HCT116 (cell line): Measurements from ENCODE around the gene TBC1D1. TPM values are rescaled to one million over a fixed set of nuclear protein-coding genes. Genes with fewer than 3 reads are reported as not detected.

Experiments used
- ATAC-seq: fragments of 200-7000 bp; cut with Tn5 transposase; 2 replicates; pipeline ENCODE4 v1.9.1; 2020; ENCODE audit warnings: mild to moderate bottlenecking, moderate library complexity
- BruUV-seq: library from RNA; stranded (reverse); fragments of 400-500 nt; replicated peaks from 2 replicates; lab custom pipeline; 2021; lab: Mats Ljungman, UMichigan
- CTCF ChIA-PET: fragments of 300-600 bp; sonication (Branson Sonifier 250); formaldehyde crosslinking; loops from one replicate; lab custom pipeline; 2021; ENCODE audit warnings: antibody characterized with exemption; lab: Charles Lee
- POLR2A ChIA-PET: fragments of 300-600, 350-600 bp; sonication (Branson Sonifier 250); formaldehyde crosslinking; loops from one replicate; lab custom pipeline; 2021; ENCODE audit warnings: antibody characterized with exemption; lab: Charles Lee
- RAD21 ChIA-PET, 2 experiments: fragments of 300-600 bp; sonication (Branson Sonifier 250); formaldehyde crosslinking; loops; one replicate each; lab custom pipeline; 2023; ENCODE audit warnings: low total read pairs in 2 of 2; ENCODE audit not compliant: uncharacterized antibody in 2 of 2, unreplicated experiment in 2 of 2, low non-redundant PET in 1 of 2; lab: Charles Lee
- DNase-seq: peaks from one replicate; pipeline ENCODE4 v3.0.0-alpha.2; 2010; ENCODE audit warnings: low read depth, low spot score
- H2AFZ ChIP-seq: fragments of 200-600 bp; shearing (Covaris generic), sonication (generic); 2 replicates; pipeline ENCODE4 v1.6.1; 2017; ENCODE audit warnings: low read depth, mixed run types, mixed read lengths, antibody characterized with exemption, low read length; ENCODE audit not compliant: poor library complexity, severe bottlenecking
- H3K27ac ChIP-seq: 2 replicates; pipeline ENCODE4 v1.5.1; 2012; ENCODE audit warnings: low read depth, low read length
- H3K27me3 ChIP-seq: fragments of 200-600 bp; sonication (generic); 2 replicates; pipeline ENCODE4 v1.6.1; 2016; ENCODE audit warnings: mixed run types, low read length, mixed read lengths; ENCODE audit not compliant: insufficient read depth
- H3K36me3 ChIP-seq, 2 experiments: fragments of 200-500 bp in 1 of 2; fragments of 200-600 bp in 1 of 2; sonication (Bioruptor generic) in 1 of 2; sonication (generic) in 1 of 2; 2 replicates each; pipeline versions ENCODE4 v1.5.1 to v1.6.1; 2014 to 2016; ENCODE audit warnings: low read length in 2 of 2, inconsistent platforms in 1 of 2, mixed read lengths in 1 of 2, mixed run types in 1 of 2; ENCODE audit not compliant: insufficient read depth in 2 of 2, control insufficient read depth in 1 of 2
- H3K4me1 ChIP-seq, 2 experiments: fragments of 200-600 bp in 1 of 2; sonication (generic) in 1 of 2; 2 replicates each; pipeline versions ENCODE4 v1.5.1 to v1.6.1; 2012 to 2017; ENCODE audit warnings: low read length in 2 of 2, inconsistent platforms in 1 of 2, mild to moderate bottlenecking in 1 of 2, mixed read lengths in 1 of 2, mixed run types in 1 of 2, moderate library complexity in 1 of 2; ENCODE audit not compliant: insufficient read depth in 2 of 2, control insufficient read depth in 1 of 2
- H3K4me2 ChIP-seq: fragments of 200-600 bp; sonication (generic); 2 replicates; pipeline ENCODE4 v1.6.1; 2017; ENCODE audit warnings: mixed run types, low read length, mixed read lengths
- H3K4me3 ChIP-seq, 2 experiments: fragments of 200-600 bp in 1 of 2; sonication (generic) in 1 of 2; replicated peaks in 1 of 2; 2 replicates each; pipeline ENCODE4 v1.5.1; 2011 to 2016; ENCODE audit warnings: low read length in 2 of 2, control low read depth in 1 of 2, low read depth in 1 of 2, mild to moderate bottlenecking in 1 of 2, mixed read lengths in 1 of 2, mixed run types in 1 of 2
- H3K79me2 ChIP-seq: fragments of 200-600 bp; sonication (generic); 2 replicates; pipeline ENCODE4 v1.6.1; 2017; ENCODE audit warnings: mild to moderate bottlenecking, mixed run types, low read length, moderate library complexity, mixed read lengths; ENCODE audit not compliant: insufficient read depth
- H3K9ac ChIP-seq: fragments of 200-600 bp; sonication (generic); 2 replicates; pipeline ENCODE4 v1.6.1; 2016; ENCODE audit warnings: low read length, mixed read lengths
- H3K9me2 ChIP-seq: fragments of 200-600 bp; sonication (generic), shearing (Covaris generic); 2 replicates; pipeline ENCODE4 v1.6.1; 2017; ENCODE audit warnings: mixed run types, mild to moderate bottlenecking, moderate library complexity; ENCODE audit not compliant: insufficient read depth
- H3K9me3 ChIP-seq, 2 experiments: fragments of 200-500 bp in 1 of 2; fragments of 200-600 bp in 1 of 2; sonication (Bioruptor generic) in 1 of 2; sonication (generic) in 1 of 2; 2 replicates each; pipeline ENCODE4 v1.6.1; 2014 to 2017; ENCODE audit warnings: low read length in 2 of 2, mixed read lengths in 2 of 2, inconsistent platforms in 1 of 2, low read depth in 1 of 2, mild to moderate bottlenecking in 1 of 2, mixed run types in 1 of 2, moderate library complexity in 1 of 2; ENCODE audit not compliant: control insufficient read depth in 1 of 2, insufficient read depth in 1 of 2
- H4K20me1 ChIP-seq: fragments of 200-600 bp; sonication (generic), shearing (Covaris generic); 2 replicates; pipeline ENCODE4 v1.6.1; 2017; ENCODE audit warnings: mixed run types, mild to moderate bottlenecking, moderate library complexity; ENCODE audit not compliant: insufficient read depth
- CBX3 ChIP-seq: IDR thresholded peaks from 2 replicates; pipeline ENCODE4 v1.6.1; 2012; ENCODE audit warnings: low read depth
- FOSL1 ChIP-seq: IDR thresholded peaks from 2 replicates; pipeline ENCODE4 v1.6.1; 2012; ENCODE audit warnings: low read depth
- POLR2A ChIP-seq: IDR thresholded peaks from 2 replicates; pipeline ENCODE4 v1.7.0; 2011; ENCODE audit warnings: borderline replicate concordance; ENCODE audit not compliant: insufficient read depth, insufficient read length; ENCODE audit errors: extremely low read depth
- REST ChIP-seq: IDR thresholded peaks from 2 replicates; pipeline ENCODE4 v1.6.1; 2012; ENCODE audit warnings: low read depth
- ZNF274 ChIP-seq: fragments of 200-500 bp; sonication (Bioruptor generic); IDR thresholded peaks from 2 replicates; pipeline ENCODE4 v1.6.1; 2014; ENCODE audit warnings: mild to moderate bottlenecking, low read depth, low read length, inconsistent platforms
- intact Hi-C: fragments of 100-400 bp; cut with micrococcal nuclease; formaldehyde crosslinking; loops from 2 replicates; pipeline ENCODE4 v1.10.0; 2022
- total RNA-seq: library from RNA; stranded (reverse); gene quantifications from one replicate; pipeline ENCODE4 v1.2.1, GENCODE V29; 2021; ENCODE audit not compliant: unreplicated experiment

The TBC1D1 gene
- total RNA-seq, 1 experiment from 2014 or later = 82.7 TPM

GRCh38 chr4:37995981-37996775, 105.3 kb downstream of the TBC1D1 start:
- no peaks in the 10 kb centered on the region for H3K27me3 ChIP-seq
- POLR2A ChIA-PET = no interaction called here
- no peaks in the 10 kb centered on the region for H3K36me3 ChIP-seq

More at GRCh38 chr4:37995981-37996775, 105.3 kb downstream of the TBC1D1 start:
- no peak for DNase-seq
- no peak overlapping the region for H3K4me3 ChIP-seq
- no peak overlapping the region for H3K4me2 ChIP-seq
- H3K79me2 ChIP-seq = peaks cover 19% of the 10 kb centered on the region; the same call in 1 of the 2 replicates
- no peak overlapping the region for H3K9ac ChIP-seq
- TF ChIP-seq CBX3 = no peak
- TF ChIP-seq POLR2A = no peak
- TF ChIP-seq ZNF274 = no peak
- TF ChIP-seq FOSL1 = no peak
- no peak for TF ChIP-seq REST
- no peak for ATAC-seq
- no peak overlapping the region for H2AFZ ChIP-seq
- H4K20me1 ChIP-seq = no peaks in the 10 kb centered on the region
- H3K9me3 ChIP-seq = no peaks in the 10 kb centered on the region
- ChIA-PET RAD21 (no interaction called here), CTCF (no interaction called here)
- no TSS peak for BruUV-seq
- no peak overlapping the region for H3K27ac ChIP-seq
- no peaks in the 10 kb centered on the region for H3K9me2 ChIP-seq
- H3K4me1 ChIP-seq = no peaks in the 10 kb centered on the region
- intact Hi-C loops = no loop called here
